GM19239 (cell line): ENCODE results near the gene DUSP16.

Source experiments
- DNase-seq: peaks from one replicate; pipeline ENCODE4 v3.0.0; 2011; ENCODE audit warnings: low spot score; ENCODE audit not compliant: insufficient read length
- FAIRE-seq: peaks from 2 replicates; lab custom pipeline; 2011; peaks lifted over from hg19 to GRCh38; lab: Jason Lieb, UNC

DUSP16 gene

DNA sequence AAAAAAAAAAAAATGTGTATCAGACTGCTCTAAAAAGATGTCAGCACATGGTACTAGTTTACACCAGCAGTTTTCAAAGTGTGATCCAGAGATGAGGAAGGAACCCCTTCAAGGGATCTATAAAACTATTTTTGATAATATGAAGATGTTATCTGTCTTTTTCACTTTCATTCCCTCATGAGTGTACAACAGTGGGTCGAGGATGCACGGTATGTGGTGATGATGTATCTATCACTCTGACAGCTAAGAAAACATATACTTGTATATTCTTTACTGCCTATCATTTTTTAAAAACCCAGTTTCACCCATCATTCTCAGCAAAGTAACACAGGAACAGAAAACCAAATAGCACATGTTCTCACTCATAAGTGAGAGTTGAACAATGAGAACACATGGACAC is 12.4 kb downstream of the DUSP16 start:
- no peak for DNase-seq
- FAIRE-seq = no peak

DNA sequence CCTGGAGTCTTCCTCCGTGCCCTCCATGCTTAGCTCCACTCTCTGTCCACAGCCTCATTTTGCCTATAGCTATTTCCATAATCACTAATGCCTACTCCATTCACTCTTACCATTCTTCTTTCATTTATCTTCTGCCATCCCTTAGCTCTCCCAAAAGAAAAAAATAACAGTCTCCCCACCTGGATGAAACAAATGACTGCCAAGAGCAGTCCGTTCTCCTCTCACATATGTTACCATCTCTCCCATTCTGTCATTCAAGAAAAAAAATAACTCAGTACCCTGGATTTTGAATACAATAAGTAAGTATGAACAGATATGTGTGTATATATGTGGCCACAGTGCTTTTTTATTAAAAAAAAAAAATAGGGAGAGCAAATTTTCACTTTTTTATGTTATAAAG is 13.2 kb downstream of the DUSP16 start:
- FAIRE-seq = no peak

DNA sequence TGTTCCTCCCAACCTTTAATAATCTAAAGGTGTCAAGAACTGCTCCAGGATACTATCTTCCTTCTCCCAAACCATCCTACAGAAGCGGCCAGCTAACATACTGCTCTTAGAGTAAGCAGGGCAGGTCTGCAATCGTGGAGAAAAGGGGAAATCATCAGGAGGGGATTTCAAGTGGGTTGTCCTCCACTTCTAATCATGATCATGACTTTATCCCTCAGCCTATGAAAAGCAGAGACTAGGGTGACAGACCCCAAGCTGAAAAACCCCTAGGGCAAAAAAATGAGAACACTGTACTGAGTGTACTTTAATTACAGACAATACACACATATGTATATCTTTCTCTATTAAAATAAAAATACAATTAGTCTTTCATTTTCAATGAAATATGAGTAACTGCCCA is 13.9 kb downstream of the DUSP16 start:
- DNase-seq (no peak), FAIRE-seq (no peak)

More for the DNA sequence above, 13.2 kb downstream of the DUSP16 start:
- DNase-seq = no peak

DNA sequence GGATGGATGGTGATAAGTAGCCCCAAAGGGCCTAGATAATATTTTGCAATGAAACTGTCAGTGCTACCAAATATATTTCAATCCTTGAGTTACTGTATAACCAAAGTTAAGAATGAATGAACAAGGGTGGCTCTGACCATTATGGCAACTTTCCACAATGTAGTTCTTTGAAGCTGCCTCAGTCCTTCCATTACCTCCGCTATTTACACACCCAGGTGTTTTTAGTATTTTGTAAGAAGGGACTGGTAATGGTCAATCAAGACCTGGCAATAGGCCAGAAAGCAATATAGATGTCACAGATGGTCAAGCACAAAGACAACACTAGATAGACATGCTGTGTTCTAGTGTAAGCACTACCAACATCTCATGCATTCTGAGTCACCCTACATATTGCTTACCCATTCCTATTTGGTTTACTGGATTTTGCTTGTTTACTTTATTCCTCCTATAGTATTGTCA is 16.3 kb downstream of the DUSP16 start:
- peak; percentile 64 for FAIRE-seq

DNA sequence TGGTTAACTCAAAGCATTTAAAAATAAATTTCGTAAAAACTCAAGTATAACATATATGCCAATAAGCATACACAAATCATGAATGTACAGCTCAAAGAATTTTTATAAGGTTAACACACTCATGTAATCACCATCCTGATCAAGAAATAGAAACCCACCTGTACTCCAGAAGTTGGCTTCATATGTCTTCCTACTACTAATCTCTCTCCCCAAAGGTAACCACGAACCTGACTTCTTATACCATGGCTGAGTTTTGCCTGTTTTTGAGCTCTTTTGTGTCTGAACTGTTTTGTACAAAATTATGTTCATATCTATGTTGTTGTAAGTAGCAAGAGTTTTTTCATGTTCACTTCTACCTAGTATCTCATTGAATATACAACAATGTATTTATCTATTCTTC is 18.7 kb downstream of the DUSP16 start:
- no peak for DNase-seq
- FAIRE-seq = peak; percentile 40

More for the DNA sequence above, 16.3 kb downstream of the DUSP16 start:
- no peak for DNase-seq

DNA sequence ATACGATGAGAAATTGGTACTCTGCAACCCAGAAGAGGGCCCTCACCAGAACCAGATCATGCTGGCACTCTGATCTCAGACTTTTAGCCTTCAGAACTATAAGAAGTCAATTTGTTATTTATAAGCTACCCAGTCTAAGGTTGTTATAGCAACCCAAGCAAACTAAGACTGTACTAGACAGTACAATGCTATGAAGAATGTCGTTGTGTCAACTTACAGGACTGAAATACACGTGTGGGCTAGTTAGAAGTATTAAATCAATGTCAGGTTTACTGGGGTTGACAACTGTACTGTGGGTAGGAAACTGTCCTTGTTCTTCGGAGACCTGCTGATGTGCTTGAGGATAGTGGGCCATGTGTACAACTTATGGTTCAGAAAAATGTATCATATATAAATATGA is 19.7 kb downstream of the DUSP16 start:
- DNase-seq (no peak), FAIRE-seq (no peak)

DNA sequence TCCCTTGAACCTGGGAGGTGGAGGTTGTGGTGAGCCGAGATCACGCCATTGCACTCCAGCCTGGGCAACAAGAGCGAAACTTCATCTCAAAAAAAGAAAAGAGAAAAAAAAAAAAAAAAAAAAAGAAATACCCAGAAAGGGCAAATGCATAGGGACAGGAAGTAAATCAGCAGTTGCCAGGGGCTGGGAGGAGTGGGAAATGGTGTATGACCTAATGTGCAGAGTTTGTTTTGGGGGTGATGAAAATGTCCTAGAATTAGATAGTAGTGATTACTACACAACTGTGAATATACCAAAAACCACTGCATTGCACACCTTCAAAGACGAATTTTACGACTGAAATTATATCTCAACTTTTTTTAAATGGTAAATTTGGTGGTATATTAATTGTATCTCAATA is 20.4 kb downstream of the DUSP16 start:
- FAIRE-seq (no peak), DNase-seq (no peak)

DNA sequence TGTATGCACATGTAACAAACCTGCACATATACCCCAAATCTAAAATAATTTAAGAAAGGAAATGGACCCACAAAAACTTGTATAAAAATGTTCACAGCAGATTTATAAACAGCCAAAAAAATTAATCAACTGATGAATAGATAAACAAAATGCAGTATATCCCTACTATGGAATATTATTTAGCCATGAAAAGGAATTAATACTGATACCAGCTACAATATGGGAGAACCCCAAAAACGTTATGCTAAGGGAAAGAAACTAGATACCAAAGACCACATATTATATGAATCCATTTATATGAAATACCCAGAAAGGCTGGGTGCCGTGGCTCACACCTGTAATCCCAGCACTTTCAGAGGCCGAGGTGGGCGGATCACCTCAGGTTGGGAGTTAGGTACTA is 20.9 kb downstream of the DUSP16 start:
- no peak for DNase-seq
- no peak for FAIRE-seq

DNA sequence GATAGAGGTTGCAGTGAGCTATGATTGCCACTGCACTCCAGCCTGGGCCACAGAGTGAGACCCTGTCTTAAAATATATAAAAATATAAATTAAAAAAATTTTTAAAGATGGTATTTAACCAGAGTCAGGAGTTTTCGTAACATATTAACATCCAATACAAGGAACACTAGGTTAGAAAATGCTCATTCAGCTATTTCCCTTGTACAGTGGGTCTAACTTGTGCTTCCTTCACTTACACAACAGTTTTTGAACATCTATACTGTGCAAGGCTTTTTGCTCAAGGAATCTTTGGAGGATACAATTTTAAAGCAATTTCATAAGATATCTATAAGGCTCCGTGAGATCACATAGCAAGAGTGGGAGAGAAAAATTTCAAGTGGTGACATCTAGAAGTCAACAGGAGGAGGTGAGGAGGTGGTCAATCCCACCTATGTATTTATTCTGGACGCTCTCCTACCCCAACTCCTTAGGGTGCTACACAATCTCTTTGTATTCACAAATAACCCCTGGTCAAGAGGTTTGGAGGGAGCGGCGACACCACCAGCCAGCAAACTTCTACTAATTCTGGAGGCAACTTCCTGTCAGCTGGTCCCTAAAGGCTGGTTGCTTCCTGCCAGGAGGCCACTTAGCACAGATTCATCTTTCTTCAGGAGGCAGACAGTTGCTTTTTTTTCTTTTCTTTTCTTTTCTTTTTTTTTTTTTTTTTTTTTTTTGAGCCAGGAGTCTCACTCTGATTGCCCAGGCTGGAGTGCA is 22.2 kb downstream of the DUSP16 start:
- DNase-seq = no peak

DNA sequence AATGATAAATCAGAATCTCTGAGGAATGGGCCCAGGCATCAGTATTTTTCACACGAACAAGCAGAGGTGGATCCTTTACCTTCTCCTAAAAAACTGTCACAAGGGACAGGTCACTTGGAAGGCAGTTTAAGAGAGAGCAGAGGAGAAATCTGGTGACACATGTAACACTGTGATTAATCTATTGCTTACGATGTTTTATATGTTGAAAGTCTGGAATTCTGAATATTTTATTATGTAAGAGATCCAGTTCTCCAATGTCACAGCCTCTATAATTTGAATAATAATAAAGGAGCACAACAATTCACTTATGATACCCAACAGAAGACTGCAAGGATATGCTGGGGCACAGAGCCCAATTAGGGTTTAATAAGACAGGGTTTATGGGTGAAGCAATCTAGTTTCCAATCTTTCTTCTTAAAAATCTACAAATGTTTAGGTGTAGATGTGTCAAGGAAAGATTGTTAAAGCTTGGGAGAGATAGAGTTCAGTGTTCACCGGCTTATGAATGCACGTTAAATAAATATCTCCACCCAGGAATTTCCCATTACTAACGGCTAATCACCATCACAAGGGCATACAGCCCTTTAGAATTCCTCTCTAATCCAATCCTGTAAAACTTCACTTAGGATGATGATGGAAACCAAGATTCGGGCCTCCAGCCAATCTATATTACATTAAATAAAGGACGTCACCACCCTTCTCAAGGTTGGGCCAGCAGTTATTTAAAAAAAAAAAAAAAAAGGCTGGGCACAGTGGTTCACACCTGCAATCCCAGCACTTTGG is 23.4 kb downstream of the DUSP16 start:
- FAIRE-seq (peak; percentile 45), DNase-seq (no peak)

More for the DNA sequence above, 22.2 kb downstream of the DUSP16 start:
- FAIRE-seq = peak; percentile 28

DNA sequence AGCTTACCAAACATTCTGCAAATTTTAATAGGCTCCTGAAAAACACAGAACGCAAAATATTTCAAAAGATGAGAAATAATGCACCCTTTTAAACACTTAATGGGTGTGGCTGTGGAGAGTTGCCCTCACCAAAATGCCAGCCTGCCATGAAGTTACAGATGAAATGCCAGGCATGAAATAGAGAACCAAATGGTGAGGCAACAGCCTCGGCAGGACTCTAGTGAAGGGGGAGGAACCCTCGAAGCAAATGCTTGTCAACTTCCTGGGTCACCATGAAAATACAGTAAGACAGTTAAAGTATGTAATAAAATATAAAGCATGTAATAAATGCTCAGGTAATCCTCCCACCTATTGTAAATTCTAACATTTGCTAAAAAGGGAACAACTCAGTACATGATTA is 24.1 kb downstream of the DUSP16 start:
- no peak for DNase-seq
- FAIRE-seq = no peak

DNA sequence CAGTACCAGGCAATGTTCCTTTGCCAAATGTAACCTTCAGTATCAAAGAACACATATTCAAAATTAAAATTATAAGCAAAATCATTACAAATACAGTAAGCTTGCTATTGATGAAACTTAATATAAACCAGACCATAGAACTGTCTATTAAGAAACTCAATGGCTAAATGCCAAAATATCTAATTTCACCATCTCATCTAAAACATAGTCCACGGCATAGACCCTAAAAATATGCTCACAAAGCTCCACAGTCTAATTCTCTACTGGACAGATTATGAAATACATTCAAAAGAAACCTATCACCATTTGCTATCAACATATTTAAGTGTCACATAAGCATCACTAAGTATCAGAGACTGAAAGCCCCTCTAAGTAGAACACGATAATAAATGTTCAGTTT is 25.2 kb downstream of the DUSP16 start:
- no peak for DNase-seq
- peak; percentile 47 for FAIRE-seq

DNA sequence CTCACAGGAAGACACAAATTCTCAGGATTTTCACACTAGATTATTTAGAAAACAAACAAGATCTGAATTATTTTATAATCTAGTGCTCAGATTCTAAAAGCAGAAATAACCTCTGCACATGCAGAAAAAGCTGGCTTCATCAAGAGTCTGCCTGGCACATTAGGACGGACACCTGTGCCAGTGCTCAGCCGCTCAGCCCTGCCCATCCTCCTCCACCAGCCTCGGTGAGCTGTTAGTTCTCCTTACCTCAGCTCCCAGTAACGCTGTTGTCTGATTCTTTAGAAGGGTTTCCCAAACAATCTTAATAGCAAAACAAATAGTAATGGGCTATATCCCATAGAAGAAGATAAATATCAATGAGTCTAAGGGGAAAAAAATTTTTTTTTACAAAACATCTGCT is 27.7 kb downstream of the DUSP16 start:
- FAIRE-seq = no peak
- no peak for DNase-seq

DNA sequence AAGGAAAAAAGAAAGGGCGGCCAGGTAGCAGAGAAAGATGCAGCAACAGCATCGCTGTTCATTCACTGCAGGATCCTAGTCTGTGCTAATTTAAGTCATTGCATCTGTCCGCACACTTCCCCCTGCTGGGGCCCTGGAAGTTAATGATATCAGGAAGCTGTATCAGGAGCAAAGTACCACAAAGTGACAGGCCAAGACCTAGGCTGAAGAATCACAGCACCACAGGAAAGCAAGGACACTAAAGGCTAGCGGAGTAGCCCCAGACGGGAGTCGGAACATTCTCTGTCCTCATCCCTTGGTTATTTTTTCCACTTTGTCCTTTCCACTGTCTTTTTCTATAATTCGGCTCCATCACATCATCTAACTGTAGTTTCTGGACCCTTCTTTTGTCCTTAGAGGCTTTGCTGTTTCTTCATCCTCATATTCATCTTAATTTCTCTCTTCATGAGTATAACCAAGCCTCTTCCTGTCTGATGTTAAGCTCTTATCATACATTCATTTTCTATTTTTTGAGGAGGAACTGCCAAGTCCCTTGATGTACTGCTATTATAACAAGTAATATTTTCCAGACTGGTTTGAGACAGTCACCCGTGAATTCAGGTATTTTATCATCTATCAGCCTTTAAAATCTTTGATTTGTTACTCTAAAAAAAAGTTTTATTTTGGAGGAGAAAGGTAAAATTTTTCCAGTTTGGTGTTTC is 28.3 kb downstream of the DUSP16 start:
- FAIRE-seq = no peak
- DNase-seq = no peak

DNA sequence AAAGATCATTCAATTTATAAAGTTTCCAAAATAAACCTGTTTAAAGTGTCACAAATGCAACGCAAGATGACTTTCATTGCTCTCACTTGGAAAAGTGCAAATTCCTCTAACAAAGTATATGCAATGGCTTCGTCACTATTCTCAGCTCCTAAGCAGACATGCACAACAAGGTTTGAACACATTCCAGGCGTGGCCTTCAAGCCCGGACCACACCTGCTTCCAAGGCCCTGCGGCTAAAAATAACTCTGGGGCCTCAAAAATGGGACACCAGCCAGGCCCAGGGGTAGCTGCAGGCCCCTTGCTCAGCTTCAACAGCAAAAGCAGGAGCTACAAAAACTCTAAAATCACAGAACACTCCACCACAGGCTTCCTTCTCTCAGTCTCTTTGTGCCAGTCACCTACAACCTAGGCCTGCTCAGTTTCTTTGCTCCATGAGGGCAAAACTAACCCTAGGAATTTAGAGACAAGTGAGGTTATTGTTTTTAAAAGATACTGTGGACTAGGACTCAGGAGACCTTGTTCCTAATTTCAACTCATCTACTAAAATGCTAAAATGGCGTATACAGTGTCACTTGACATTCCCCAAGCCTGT is 29.3 kb downstream of the DUSP16 start:
- DNase-seq (no peak), FAIRE-seq (no peak)

DNA sequence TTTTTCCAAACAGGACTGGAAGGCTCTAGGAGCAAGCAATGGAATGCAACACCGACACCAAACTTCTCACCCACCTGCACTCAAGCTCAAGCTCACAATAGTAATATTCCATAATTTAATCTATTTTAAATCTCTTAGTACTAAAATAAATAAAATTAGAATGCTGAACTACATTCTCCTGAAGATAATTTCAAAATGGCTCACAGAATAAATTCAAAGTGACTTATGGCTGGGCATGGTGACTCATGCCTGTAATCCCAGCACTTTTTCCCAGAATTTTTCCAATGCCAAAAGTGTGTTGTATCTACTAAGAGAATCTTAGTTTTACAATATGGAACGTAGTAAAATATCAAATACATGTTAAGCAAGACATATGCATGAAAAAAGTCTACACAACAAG is 31.5 kb downstream of the DUSP16 start:
- DNase-seq (no peak), FAIRE-seq (no peak)

DNA sequence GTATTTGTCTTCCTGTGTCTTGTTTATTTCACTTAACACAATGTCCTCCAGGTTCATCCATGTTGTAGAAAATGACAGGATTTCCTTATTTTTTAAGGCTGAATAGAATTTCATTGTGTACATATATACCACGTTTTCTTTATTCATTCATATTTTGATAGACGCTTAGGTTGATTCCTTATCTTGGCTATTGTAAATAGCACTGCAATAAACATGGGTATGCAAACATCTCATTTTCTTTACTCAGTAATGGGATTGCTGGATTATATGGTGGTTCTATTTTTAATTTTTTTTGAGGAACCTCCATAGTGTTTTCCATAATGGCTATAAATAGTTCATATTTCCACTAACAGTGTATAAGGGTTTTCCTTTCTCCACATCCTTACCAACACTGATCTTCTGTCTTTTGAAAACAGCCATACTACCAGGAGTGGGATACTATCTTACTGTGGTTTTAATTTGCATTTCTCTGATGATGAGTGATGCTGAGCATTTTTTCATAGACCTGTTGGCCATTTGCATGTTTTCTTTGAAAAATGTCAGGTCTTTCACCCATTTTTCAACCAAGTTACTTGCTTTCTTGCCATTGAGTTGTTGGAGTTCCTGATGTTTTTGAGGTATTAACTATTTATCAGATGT is 32.8 kb downstream of the DUSP16 start:
- FAIRE-seq (peak; percentile 57), DNase-seq (no peak)

DNA sequence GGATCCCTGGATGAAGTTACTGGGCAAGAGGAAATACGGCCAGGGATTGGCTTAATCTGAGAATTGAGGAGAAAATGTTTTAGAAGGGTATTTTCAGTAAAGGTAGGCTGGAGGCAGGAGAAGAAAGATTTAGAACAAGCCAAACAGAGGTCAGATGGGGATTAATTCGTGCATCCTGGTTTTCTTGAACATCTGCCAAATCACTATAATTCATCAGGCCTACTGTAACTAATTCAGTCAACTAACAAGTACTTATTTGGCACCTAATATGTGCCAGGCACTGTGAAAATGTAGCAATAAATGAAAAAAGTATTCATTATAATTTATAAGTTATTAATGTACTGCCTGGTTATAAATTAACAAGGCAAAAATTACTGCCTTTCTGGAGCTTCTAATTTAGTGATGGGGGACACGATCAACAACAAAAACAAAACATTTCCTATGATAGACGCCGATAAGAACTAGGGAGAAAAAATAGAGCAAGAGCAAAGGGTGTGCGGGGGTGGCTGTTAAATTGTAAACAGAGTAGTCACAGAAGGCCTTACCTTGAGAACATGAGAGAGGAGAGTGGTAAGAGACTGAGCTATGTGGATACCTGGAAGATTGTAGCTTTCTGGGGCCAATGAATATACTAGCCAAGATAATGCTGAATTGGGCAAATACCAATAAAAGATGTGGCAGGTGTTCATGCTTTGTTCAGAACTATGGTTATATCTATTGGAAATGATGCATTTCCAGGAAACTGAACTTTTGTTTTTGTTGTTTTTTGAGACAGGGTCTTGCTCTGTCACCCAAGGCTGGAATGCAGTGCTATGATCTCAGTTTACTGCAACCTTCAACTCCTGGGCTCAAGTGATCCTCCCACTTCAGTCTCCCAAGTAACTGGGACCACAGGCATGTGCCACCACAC is 34.0 kb downstream of the DUSP16 start:
- FAIRE-seq (no peak), DNase-seq (no peak)

DNA sequence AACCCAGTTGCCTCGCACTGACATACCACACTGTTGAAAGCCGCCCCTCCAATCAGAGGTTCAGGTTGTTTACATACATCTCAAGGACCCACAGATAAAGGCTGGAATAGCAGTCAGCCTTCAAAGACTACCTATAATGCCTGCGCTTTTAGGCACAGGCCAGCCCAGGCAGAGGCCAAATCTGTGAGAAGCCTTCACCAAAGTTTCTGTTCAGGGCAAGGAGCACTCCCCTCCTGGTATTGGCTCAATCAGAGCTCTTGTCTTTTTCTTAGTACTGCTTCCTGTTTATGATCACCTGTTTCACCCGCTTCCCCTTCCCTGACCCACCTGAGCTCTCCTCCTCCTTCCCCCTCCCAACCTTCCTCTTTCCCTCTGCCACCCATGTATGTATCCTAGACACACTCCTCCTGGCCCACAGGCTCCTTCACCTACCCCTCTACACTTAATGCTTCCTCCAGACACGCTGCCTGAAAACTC is 34.8 kb downstream of the DUSP16 start:
- DNase-seq = no peak

More for the DNA sequence above, 34.8 kb downstream of the DUSP16 start:
- FAIRE-seq = peak; percentile 51
